ENCODE results near the gene ERCC1. TPM values are rescaled to one million over a fixed set of nuclear protein-coding genes. Genes with fewer than 3 reads are reported as not detected.

Gene ERCC1
- total and polyA plus RNA-seq, 2 of the 13 experiments (the other 11 are each of a cell fraction or from before 2014, with no cell fraction given), result 40.0 to 66.4 TPM

DNA sequence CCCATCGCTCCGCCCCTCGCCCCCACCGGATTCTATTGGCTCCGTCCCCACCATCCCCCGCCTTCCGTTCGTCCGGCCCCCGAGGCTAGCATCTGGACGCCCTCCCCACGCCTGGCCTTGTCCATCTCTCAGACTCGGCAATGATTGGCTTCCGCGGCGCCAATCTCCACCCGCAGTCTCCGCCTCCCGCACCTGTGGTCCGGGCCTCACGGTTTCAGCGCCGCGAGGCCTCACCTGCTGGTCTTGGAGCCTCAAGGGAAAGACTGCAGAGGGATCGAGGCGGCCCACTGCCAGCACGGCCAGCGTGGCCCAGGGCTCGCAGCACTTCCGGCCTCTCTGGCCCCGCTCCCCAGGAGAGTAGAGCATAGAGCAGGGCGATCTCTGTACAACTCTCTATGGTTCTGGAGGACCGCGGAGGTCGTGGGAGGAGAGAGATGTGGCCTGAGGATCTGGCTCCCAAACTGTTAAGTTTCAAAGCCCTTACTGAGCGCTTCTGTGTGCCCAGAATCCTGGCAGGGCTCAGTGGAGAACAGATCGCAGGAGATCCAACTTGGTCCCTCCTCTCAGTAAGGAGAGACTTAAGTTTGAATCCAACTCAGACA lies at the start of gene ERCC1 (continued):
- TF ChIP-seq, protein P1, sequence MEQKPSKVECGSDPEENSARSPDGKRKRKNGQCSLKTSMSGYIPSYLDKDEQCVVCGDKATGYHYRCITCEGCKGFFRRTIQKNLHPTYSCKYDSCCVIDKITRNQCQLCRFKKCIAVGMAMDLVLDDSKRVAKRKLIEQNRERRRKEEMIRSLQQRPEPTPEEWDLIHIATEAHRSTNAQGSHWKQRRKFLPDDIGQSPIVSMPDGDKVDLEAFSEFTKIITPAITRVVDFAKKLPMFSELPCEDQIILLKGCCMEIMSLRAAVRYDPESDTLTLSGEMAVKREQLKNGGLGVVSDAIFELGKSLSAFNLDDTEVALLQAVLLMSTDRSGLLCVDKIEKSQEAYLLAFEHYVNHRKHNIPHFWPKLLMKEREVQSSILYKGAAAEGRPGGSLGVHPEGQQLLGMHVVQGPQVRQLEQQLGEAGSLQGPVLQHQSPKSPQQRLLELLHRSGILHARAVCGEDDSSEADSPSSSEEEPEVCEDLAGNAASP (CRISPR knock-in tag; IDR thresholded peaks at IDR 0.05; ENCODE audit: borderline replicate concordance), result peak; percentile 80
- TF ChIP-seq ARHGAP35 (CRISPR knock-in tag; IDR thresholded peaks at IDR 0.05; ENCODE audit: borderline replicate concordance) (peak; percentile 65), NR2C2 (CRISPR knock-in tag; IDR thresholded peaks at IDR 0.05; ENCODE audit: borderline replicate concordance) (peak; percentile 88), ZNF788 (CRISPR knock-in tag; IDR thresholded peaks at IDR 0.05; ENCODE audit: borderline replicate concordance) (peak; percentile 98), ZNF274 (CRISPR knock-in tag; IDR thresholded peaks at IDR 0.05) (peak; percentile 60; the same call in 1 of the 2 replicates), ZNF546 (CRISPR knock-in tag; conservative IDR thresholded peaks at IDR 0.05) (no peak), ATF1 (CRISPR knock-in tag; IDR thresholded peaks at IDR 0.05) (peak; percentile 30; the same call in 1 of the 2 replicates), ZBTB2 (CRISPR knock-in tag; IDR thresholded peaks at IDR 0.05; ENCODE audit: low read depth) (peak; percentile 89), SAFB2 (CRISPR knock-in tag; IDR thresholded peaks at IDR 0.05; ENCODE audit: borderline replicate concordance, low read depth) (peak; percentile 54; the same call in 1 of the 2 replicates), DNMT1 (CRISPR knock-in tag; IDR thresholded peaks at IDR 0.05) (no peak), ZSCAN20 (CRISPR knock-in tag; IDR thresholded peaks at IDR 0.05; ENCODE audit: borderline replicate concordance) (no peak), SP4 (CRISPR knock-in tag; IDR thresholded peaks at IDR 0.05) (peak; percentile 95), ZNF230 (CRISPR knock-in tag; IDR thresholded peaks at IDR 0.05) (peak; percentile 79; the same call in 1 of the 2 replicates), NFE2 (CRISPR knock-in tag; IDR thresholded peaks at IDR 0.05) (no peak), ZFP90 (CRISPR knock-in tag; IDR thresholded peaks at IDR 0.05; ENCODE audit: borderline replicate concordance) (no peak; the same call in 1 of the 2 replicates), ZNF670 (CRISPR knock-in tag; IDR thresholded peaks at IDR 0.05; ENCODE audit: borderline replicate concordance) (peak; percentile 33; the same call in 1 of the 2 replicates), LRRFIP1 (CRISPR knock-in tag; conservative IDR thresholded peaks at IDR 0.05) (no peak; the same call in 1 of the 2 replicates), ZNF484 (CRISPR knock-in tag; IDR thresholded peaks at IDR 0.05; ENCODE audit: borderline replicate concordance, low read depth) (no peak)
- TF ChIP-seq, protein P2, sequence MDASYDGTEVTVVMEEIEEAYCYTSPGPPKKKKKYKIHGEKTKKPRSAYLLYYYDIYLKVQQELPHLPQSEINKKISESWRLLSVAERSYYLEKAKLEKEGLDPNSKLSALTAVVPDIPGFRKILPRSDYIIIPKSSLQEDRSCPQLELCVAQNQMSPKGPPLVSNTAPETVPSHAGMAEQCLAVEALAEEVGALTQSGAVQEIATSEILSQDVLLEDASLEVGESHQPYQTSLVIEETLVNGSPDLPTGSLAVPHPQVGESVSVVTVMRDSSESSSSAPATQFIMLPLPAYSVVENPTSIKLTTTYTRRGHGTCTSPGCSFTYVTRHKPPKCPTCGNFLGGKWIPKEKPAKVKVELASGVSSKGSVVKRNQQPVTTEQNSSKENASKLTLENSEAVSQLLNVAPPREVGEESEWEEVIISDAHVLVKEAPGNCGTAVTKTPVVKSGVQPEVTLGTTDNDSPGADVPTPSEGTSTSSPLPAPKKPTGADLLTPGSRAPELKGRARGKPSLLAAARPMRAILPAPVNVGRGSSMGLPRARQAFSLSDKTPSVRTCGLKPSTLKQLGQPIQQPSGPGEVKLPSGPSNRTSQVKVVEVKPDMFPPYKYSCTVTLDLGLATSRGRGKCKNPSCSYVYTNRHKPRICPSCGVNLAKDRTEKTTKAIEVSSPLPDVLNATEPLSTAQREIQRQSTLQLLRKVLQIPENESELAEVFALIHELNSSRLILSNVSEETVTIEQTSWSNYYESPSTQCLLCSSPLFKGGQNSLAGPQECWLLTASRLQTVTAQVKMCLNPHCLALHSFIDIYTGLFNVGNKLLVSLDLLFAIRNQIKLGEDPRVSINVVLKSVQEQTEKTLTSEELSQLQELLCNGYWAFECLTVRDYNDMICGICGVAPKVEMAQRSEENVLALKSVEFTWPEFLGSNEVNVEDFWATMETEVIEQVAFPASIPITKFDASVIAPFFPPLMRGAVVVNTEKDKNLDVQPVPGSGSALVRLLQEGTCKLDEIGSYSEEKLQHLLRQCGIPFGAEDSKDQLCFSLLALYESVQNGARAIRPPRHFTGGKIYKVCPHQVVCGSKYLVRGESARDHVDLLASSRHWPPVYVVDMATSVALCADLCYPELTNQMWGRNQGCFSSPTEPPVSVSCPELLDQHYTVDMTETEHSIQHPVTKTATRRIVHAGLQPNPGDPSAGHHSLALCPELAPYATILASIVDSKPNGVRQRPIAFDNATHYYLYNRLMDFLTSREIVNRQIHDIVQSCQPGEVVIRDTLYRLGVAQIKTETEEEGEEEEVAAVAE (CRISPR knock-in tag; IDR thresholded peaks at IDR 0.05; ENCODE audit: borderline replicate concordance), result peak; percentile 74
